Left ventricle myocardium inferior (tissue), 1 donor: ENCODE data around the gene ZSCAN21. TPM values are rescaled to one million over a fixed set of nuclear protein-coding genes. Genes with fewer than 3 reads are reported as not detected.
A peak's percentile ranks its signal among the peaks of the same experiment; 100 is the strongest.

Source experiments
- DNase-seq: peaks from one replicate; pipeline ENCODE4 v3.0.0-alpha.2; 2020
- H3K27ac ChIP-seq: fragments of 200-600 bp; replicated peaks from 2 replicates; pipeline ENCODE4 v1.8.0; 2021
- H3K27me3 ChIP-seq: fragments of 200-600 bp; 2 replicates; pipeline ENCODE4 v1.8.0; 2021; ENCODE audit warnings: low read depth
- H3K36me3 ChIP-seq: fragments of 200-600 bp; 2 replicates; pipeline ENCODE4 v1.8.0; 2021
- H3K4me1 ChIP-seq: fragments of 200-600 bp; 2 replicates; pipeline ENCODE4 v1.8.0; 2021
- H3K4me3 ChIP-seq: fragments of 200-600 bp; 2 replicates; pipeline ENCODE4 v1.8.0; 2021; ENCODE audit warnings: mild to moderate bottlenecking, moderate library complexity
- H3K9me3 ChIP-seq: fragments of 200-600 bp; replicated peaks from 2 replicates; pipeline ENCODE4 v1.8.0; 2021
- intact Hi-C: fragments of 100-400 bp; cut with micrococcal nuclease; formaldehyde crosslinking; loops from one replicate; pipeline ENCODE4 v1.11.0; 2022
- total RNA-seq: library from RNA; stranded (reverse); fragmentation: NEBNext Ultra II Directional; extraction: Animal tissue kit (Norgen Biotek cat#: 25700); gene quantifications from one replicate; pipeline ENCODE4 v1.2.1, GENCODE V29; 2021
- TF ChIP-seq, protein P1 (sequence below): fragments of 200-600 bp; IDR thresholded peaks from 2 replicates; pipeline ENCODE4 v1.8.0; 2021; ENCODE audit warnings: antibody characterized with exemption, mild to moderate bottlenecking, borderline replicate concordance
- donor health status: DM: no; HTN: yes; CAD: no; lungs with severe emphysema.

Gene ZSCAN21
- total RNA-seq, 1 donor from 2014 or later, result 6.4 TPM

DNA sequence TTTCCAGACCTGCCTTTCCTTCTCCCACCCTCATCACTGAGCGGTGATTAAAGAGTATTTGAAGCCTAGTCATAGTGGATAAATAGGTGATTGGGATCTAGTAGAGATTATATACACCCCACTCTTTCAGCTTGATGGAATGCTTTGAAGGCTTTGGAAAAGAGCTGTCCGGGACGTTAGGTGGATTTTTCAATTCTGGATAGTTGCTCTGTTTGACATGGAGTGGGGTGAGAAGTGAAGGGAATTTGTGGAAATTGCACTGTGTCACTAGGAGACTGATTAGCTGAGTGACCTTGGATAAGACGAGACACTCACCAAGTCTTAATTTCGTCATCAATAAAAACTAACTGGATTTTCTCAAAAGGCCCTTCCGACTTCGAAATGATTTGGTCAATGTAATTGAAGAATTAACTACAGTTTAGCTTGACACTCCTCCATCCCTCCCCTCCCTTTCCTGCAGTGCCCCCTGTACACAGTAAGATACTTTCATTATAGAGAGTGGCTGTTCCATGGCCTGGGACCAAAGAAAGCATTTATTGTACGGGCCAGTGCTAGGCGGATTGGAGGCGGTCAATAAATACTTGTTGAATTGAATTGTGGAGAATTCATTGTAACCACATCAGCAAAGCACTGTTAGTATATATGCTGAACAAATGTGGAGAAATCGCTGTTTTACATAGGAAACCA is 33.2 kb upstream of the ZSCAN21 start:
- no peak for DNase-seq
- TF ChIP-seq, protein P1, sequence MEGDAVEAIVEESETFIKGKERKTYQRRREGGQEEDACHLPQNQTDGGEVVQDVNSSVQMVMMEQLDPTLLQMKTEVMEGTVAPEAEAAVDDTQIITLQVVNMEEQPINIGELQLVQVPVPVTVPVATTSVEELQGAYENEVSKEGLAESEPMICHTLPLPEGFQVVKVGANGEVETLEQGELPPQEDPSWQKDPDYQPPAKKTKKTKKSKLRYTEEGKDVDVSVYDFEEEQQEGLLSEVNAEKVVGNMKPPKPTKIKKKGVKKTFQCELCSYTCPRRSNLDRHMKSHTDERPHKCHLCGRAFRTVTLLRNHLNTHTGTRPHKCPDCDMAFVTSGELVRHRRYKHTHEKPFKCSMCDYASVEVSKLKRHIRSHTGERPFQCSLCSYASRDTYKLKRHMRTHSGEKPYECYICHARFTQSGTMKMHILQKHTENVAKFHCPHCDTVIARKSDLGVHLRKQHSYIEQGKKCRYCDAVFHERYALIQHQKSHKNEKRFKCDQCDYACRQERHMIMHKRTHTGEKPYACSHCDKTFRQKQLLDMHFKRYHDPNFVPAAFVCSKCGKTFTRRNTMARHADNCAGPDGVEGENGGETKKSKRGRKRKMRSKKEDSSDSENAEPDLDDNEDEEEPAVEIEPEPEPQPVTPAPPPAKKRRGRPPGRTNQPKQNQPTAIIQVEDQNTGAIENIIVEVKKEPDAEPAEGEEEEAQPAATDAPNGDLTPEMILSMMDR, result no peak
- H3K4me1 ChIP-seq, result peaks cover 62% of the 10 kb centered on the region
- intact Hi-C loops, result no loop called here
- no peaks in the 10 kb centered on the region for H3K27me3 ChIP-seq
- H3K36me3 ChIP-seq, result no peaks in the 10 kb centered on the region
- peak overlapping the region; percentile 98 for H3K4me3 ChIP-seq
- no peaks in the 10 kb centered on the region for H3K9me3 ChIP-seq
- peak overlapping the region; percentile 96 for H3K27ac ChIP-seq

DNA sequence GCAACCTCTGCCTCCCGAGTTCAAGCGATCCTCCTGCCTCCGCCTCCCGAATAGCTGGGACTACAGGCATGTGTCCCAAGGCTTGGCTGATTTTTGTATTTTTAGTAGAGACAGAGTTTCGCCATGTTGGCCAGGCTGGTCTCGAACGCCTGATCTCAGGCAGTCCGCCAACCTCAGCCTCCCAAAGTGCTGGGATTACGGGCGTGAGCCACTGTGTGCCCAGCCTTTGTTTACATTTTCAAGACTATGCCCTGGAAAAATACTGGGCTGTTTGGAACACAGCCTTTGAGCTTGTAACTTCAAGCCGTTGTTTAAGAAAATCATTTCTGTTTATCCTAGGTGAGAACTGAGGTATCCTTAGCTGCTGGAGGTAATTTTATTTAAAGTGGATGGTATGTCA is 32.3 kb upstream of the ZSCAN21 start:
- no peaks in the 10 kb centered on the region for H3K27me3 ChIP-seq
- H3K36me3 ChIP-seq, result peaks cover 4% of the 10 kb centered on the region
- H3K4me1 ChIP-seq, result peaks cover 65% of the 10 kb centered on the region
- DNase-seq, result no peak
- H3K4me3 ChIP-seq, result peak overlapping the region; percentile 98
- intact Hi-C loops, result no loop called here
- H3K27ac ChIP-seq, result no peak overlapping the region
- TF ChIP-seq, protein P1, result no peak
- no peaks in the 10 kb centered on the region for H3K9me3 ChIP-seq

DNA sequence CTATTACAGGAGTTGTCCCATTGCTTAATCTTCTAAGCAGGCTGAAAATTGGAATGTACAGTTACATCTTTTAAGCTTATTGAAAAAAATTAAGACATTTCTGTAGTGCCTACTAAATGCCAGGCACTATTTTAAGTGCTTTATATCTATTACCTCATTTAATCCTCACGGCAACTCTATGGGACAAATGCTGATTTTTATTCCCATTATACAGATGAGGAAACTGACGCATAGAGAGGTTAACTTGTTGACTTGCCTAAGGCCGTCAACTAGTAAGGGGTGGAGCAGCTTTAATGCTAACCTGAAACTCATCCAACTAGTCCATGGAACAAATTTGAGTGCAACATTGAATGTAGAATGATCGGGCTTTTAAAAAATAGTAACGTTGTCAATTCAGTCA is 31.7 kb upstream of the ZSCAN21 start:
- TF ChIP-seq, protein P1, result no peak
- H3K27ac ChIP-seq, result no peak overlapping the region
- peaks cover 4% of the 10 kb centered on the region for H3K36me3 ChIP-seq
- peaks cover 65% of the 10 kb centered on the region for H3K4me1 ChIP-seq
- DNase-seq, result no peak
- no peak overlapping the region for H3K4me3 ChIP-seq
- H3K27me3 ChIP-seq, result no peaks in the 10 kb centered on the region
- H3K9me3 ChIP-seq, result no peaks in the 10 kb centered on the region
- intact Hi-C loops, result no loop called here

DNA sequence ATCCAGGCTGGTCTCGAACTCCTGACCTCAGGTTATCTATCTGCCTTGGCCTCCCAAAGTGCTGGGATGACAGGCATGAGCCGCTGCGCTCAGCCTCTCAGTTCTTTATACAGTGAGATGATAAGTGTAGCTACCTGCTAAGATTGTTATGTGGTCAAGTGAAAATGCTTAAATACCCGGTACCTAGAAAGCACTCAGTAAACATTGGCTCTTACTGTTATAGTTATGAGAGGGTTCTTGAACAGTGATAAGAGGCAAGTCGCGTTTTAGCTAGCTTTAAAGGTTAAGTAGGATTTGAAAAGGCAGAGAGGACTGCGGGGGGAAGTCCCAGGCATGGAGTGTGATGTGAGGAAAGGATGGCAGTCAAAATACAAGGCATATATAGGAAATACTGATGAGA is 29.7 kb upstream of the ZSCAN21 start:
- DNase-seq, result no peak
- Histone ChIP-seq H3K4me3 (no peak overlapping the region), H3K9me3 (no peaks in the 10 kb centered on the region), H3K36me3 (peaks cover 24% of the 10 kb centered on the region), H3K4me1 (peaks cover 63% of the 10 kb centered on the region), H3K27ac (no peak overlapping the region), H3K27me3 (no peaks in the 10 kb centered on the region)
- TF ChIP-seq, protein P1, result no peak
- intact Hi-C loops, result no loop called here

DNA sequence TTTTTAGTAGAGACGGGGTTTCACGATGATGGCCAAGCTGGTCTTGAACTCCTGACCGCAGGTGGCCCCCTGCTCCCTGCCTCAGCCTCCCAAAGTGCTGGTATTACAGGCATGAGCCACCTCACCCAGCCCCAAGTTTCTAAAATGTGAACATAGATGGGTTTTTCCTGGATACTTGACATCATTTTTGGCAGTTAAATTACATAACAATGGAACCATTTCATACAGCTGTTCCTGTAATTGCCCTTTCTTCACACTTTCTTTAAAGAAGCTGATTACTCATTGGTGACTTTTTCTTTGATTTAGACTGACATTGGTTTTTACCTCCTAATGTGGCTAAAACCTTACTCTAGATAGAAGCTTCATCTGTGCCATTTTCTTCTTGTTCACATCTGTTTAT is 28.3 kb upstream of the ZSCAN21 start:
- intact Hi-C loops, result no loop called here
- Histone ChIP-seq H3K36me3 (peaks cover 38% of the 10 kb centered on the region), H3K9me3 (no peaks in the 10 kb centered on the region)

More for the DNA sequence above, 28.3 kb upstream of the ZSCAN21 start:
- no peaks in the 10 kb centered on the region for H3K27me3 ChIP-seq
- H3K4me3 ChIP-seq, result no peak overlapping the region
- peaks cover 50% of the 10 kb centered on the region for H3K4me1 ChIP-seq
- TF ChIP-seq, protein P1, result no peak
- DNase-seq, result no peak
- no peak overlapping the region for H3K27ac ChIP-seq
